Keratinocyte (primary cell): Measurements from ENCODE around the gene HORMAD2. TPM values are rescaled to one million over a fixed set of nuclear protein-coding genes. Genes with fewer than 3 reads are reported as not detected.

Source experiments
- DNase-seq: peaks from one replicate; pipeline ENCODE4 v3.0.0-alpha.2; 2011; ENCODE audit warnings: low read depth, missing footprints, low spot score
- FAIRE-seq: peaks from 2 replicates; lab custom pipeline; 2011; peaks lifted over from hg19 to GRCh38; lab: Jason Lieb, UNC
- H2AFZ ChIP-seq: 2 replicates; pipeline ENCODE4 v1.6.0; 2012; ENCODE audit warnings: low read length, control low read depth, inconsistent platforms; ENCODE audit not compliant: control insufficient read depth
- H3K27ac ChIP-seq: 2 replicates; pipeline ENCODE4 v1.5.1; 2011; ENCODE audit warnings: low read length; ENCODE audit not compliant: control insufficient read depth, insufficient read depth
- H3K27me3 ChIP-seq: 3 replicates; pipeline ENCODE4 v1.6.0; 2011; ENCODE audit warnings: low read length; ENCODE audit not compliant: control insufficient read depth, insufficient read depth; ENCODE audit errors: extremely low read depth
- H3K36me3 ChIP-seq, 2 experiments: 2 replicates in 1 of 2; 3 replicates in 1 of 2; pipeline ENCODE4 v1.5.1; 2011; ENCODE audit warnings: low read length in 2 of 2, mild to moderate bottlenecking in 1 of 2; ENCODE audit not compliant: control insufficient read depth in 2 of 2, insufficient read depth in 2 of 2; ENCODE audit errors: extremely low read depth in 1 of 2
- H3K4me1 ChIP-seq: 3 replicates; pipeline ENCODE4 v1.5.1; 2011; ENCODE audit warnings: low read length; ENCODE audit not compliant: control insufficient read depth, insufficient read depth; ENCODE audit errors: extremely low read depth
- H3K4me2 ChIP-seq: 3 replicates; pipeline ENCODE4 v1.6.0; 2011; ENCODE audit warnings: low read depth, low read length; ENCODE audit not compliant: control insufficient read depth, insufficient read depth; ENCODE audit errors: extremely low read depth
- H3K4me3 ChIP-seq, 3 experiments: fragments of 200-600 bp in 1 of 3; sonication (generic) in 1 of 3; 2 replicates in 2 of 3; 3 replicates in 1 of 3; pipeline ENCODE4 v1.5.1; 2011 to 2016; ENCODE audit warnings: low read length in 3 of 3, mild to moderate bottlenecking in 3 of 3, control low read depth in 2 of 3, inconsistent platforms in 1 of 3, low read depth in 1 of 3, mixed read lengths in 1 of 3, mixed run types in 1 of 3, moderate library complexity in 1 of 3; ENCODE audit not compliant: control insufficient read depth in 2 of 3, insufficient read depth in 2 of 3; ENCODE audit errors: extremely low read depth in 1 of 3
- H3K79me2 ChIP-seq: 2 replicates; pipeline ENCODE4 v1.6.0; 2012; ENCODE audit warnings: low read length; ENCODE audit not compliant: control insufficient read depth, insufficient read depth
- H3K9ac ChIP-seq: 3 replicates; pipeline ENCODE4 v1.6.0; 2011; ENCODE audit warnings: low read length; ENCODE audit not compliant: control insufficient read depth, insufficient read depth; ENCODE audit errors: extremely low read depth
- H3K9me1 ChIP-seq: 3 replicates; pipeline ENCODE4 v1.6.0; 2011; ENCODE audit warnings: low read length; ENCODE audit not compliant: control insufficient read depth, insufficient read depth; ENCODE audit errors: extremely low read depth
- H3K9me3 ChIP-seq: 2 replicates; pipeline ENCODE4 v1.5.1; 2012; ENCODE audit warnings: low read depth, low read length; ENCODE audit not compliant: control insufficient read depth
- H4K20me1 ChIP-seq: 3 replicates; pipeline ENCODE4 v1.6.0; 2011; ENCODE audit warnings: low read length; ENCODE audit not compliant: control insufficient read depth, insufficient read depth; ENCODE audit errors: extremely low read depth
- EZH2 ChIP-seq: IDR thresholded peaks from one replicate; pipeline ENCODE4 v1.6.1; 2012; ENCODE audit warnings: inconsistent platforms, mild to moderate bottlenecking, low read length, moderate library complexity
- dilution Hi-C: fragments of 300-500 bp; cut with MboI; formaldehyde crosslinking; loops from one replicate; pipeline ENCODE4 v1.7.0; 2020; ENCODE audit warnings: low sequenced_read_pairs; ENCODE audit not compliant: extremely low pct_ligation_motif_present
- polyA plus RNA-seq, 5 experiments: library from polyadenylated mRNA; depleted of rRNA in 3 of 5; stranded (reverse) in 3 of 5; stranded (forward) in 1 of 5; unstranded in 1 of 5; fragments of >200 nt; gene quantifications; 1 replicate in 1 of 5; 2 replicates in 3 of 5; 3 replicates in 1 of 5; pipeline versions ENCODE4 v1.2.1 to v1.2.3, GENCODE V29; 2011 to 2012; ENCODE audit warnings: missing spikeins in 2 of 5, low read depth in 1 of 5, low replicate concordance in 1 of 5
- TF ChIP-seq, protein P1 (sequence below), 3 experiments: IDR thresholded peaks in 1 of 3; conservative IDR thresholded peaks in 1 of 3; optimal IDR thresholded peaks in 1 of 3; 2 replicates in 2 of 3; 3 replicates in 1 of 3; pipeline versions ENCODE3 to v1.5.1; 2011; ENCODE audit warnings: low read length in 3 of 3, mild to moderate bottlenecking in 3 of 3, moderate library complexity in 2 of 3, control low read depth in 1 of 3, inconsistent platforms in 1 of 3; ENCODE audit not compliant: insufficient read depth in 2 of 3; ENCODE audit errors: extremely low read depth in 1 of 3

The HORMAD2 gene
- polyA plus RNA-seq, 1 donor (not counting 4 experiments of a cell fraction or from before 2014, with no cell fraction given), result not detected

DNA sequence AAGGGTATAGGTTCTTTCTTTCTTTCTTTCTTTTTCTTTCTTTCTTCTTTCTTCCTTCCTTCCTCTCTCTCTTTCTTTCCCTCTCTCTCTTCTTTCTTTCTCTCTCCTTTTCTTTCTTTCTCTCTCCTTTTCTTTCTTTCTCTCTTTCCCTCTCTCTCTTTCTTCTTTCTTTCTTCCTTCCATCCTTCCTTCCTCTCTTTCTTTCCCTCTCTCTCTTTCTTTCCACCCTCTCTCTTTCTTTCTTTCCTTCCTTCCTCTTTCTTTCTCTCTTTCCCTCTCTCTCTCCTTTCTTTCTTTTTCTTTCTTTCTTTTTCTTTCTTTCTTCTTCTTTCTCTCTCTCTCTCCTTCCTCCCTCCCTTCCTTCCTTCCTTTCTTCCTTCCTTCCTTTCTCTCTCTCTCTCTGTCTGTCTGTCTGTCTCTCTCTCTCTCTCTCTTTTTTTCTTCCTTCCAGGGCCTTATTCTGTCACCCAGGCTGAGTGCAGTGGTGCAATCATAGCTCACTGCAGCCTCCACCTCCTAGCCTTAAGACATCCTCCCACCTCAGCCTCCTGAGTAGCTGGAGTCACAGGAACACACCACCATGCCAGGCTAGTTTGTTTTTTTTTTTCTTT lies 139.5 kb downstream of the HORMAD2 start:
- no peak for FAIRE-seq
- TF ChIP-seq EZH2, result no peak
- TF ChIP-seq, protein P1, sequence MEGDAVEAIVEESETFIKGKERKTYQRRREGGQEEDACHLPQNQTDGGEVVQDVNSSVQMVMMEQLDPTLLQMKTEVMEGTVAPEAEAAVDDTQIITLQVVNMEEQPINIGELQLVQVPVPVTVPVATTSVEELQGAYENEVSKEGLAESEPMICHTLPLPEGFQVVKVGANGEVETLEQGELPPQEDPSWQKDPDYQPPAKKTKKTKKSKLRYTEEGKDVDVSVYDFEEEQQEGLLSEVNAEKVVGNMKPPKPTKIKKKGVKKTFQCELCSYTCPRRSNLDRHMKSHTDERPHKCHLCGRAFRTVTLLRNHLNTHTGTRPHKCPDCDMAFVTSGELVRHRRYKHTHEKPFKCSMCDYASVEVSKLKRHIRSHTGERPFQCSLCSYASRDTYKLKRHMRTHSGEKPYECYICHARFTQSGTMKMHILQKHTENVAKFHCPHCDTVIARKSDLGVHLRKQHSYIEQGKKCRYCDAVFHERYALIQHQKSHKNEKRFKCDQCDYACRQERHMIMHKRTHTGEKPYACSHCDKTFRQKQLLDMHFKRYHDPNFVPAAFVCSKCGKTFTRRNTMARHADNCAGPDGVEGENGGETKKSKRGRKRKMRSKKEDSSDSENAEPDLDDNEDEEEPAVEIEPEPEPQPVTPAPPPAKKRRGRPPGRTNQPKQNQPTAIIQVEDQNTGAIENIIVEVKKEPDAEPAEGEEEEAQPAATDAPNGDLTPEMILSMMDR (optimal IDR thresholded peaks at IDR 0.05 in 1 of 3, IDR thresholded peaks at IDR 0.05 in 1 of 3, conservative IDR thresholded peaks at IDR 0.05 in 1 of 3; ENCODE audit: extremely low read depth in 1 of 3, insufficient read depth in 2 of 3, low read length in 3 of 3), result no peak
- H3K9me3 ChIP-seq, result no peaks in the 10 kb centered on the region
- peaks cover 11% of the 10 kb centered on the region for H3K4me1 ChIP-seq
- no peaks in the 10 kb centered on the region for H3K79me2 ChIP-seq
- no peaks in the 10 kb centered on the region for H3K9me1 ChIP-seq
- no peak overlapping the region for H3K9ac ChIP-seq
- dilution Hi-C loops, result no loop called here
- no peak overlapping the region for H3K4me3 ChIP-seq
- H3K27ac ChIP-seq, result no peak overlapping the region
- H3K27me3 ChIP-seq, result peaks cover 6% of the 10 kb centered on the region
- no peak for DNase-seq
- H3K36me3 ChIP-seq, result no peaks in the 10 kb centered on the region
- no peak overlapping the region for H3K4me2 ChIP-seq
- H2AFZ ChIP-seq, result no peak overlapping the region
- no peaks in the 10 kb centered on the region for H4K20me1 ChIP-seq

DNA sequence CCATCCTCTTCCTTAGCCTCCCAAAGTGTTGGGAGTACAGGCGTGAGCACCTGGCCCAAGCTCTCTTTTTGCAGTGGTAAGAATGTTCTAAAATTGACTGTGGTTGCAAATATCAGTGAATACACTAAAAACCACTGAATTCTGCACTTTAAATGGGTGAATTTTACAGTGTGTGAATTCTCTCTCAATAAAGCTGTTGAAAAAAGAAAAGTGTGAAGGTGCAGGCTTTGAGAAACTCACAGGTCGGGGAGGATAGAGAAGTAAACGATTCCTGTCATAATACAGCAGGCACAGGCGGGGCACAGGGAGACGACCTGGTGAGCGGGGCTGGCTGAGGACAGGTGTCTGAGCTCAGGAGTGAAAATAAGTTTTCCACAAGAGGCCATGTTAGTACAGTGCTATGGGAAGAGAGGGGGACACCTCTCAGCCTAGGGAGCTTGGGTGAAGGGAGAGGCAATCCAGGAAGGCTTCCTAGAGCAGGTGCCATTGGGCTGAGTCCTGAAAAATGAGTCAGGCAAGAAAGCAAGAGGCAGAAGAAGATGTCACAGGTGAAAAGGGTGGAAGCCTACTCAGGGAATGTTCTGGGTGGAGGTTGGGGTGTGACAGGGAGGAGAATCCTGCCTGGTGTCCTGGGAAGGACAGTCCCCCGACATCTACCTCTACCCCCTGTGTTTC lies 140.2 kb downstream of the HORMAD2 start:
- Histone ChIP-seq H3K36me3 (no peaks in the 10 kb centered on the region), H3K27ac (no peak overlapping the region), H3K4me2 (no peak overlapping the region), H2AFZ (no peak overlapping the region), H3K9ac (no peak overlapping the region), H3K9me1 (no peaks in the 10 kb centered on the region), H4K20me1 (no peaks in the 10 kb centered on the region), H3K4me3 (no peak overlapping the region), H3K79me2 (no peaks in the 10 kb centered on the region), H3K27me3 (peaks cover 6% of the 10 kb centered on the region), H3K4me1 (peaks cover 18% of the 10 kb centered on the region), H3K9me3 (no peaks in the 10 kb centered on the region)
- FAIRE-seq (no peak), DNase-seq (no peak)
- TF ChIP-seq, protein P1 (optimal IDR thresholded peaks at IDR 0.05 in 1 of 3, IDR thresholded peaks at IDR 0.05 in 1 of 3, conservative IDR thresholded peaks at IDR 0.05 in 1 of 3; ENCODE audit: extremely low read depth in 1 of 3, insufficient read depth in 2 of 3, low read length in 3 of 3), result no peak
- dilution Hi-C loops, result no loop called here
